ENCODE measurements around the gene MRPL9. TPM values are rescaled to one million over a fixed set of nuclear protein-coding genes. Genes with fewer than 3 reads are reported as not detected.

Gene MRPL9
- total RNA-seq, 1 experiment from 2014 or later, result 122 TPM

DNA sequence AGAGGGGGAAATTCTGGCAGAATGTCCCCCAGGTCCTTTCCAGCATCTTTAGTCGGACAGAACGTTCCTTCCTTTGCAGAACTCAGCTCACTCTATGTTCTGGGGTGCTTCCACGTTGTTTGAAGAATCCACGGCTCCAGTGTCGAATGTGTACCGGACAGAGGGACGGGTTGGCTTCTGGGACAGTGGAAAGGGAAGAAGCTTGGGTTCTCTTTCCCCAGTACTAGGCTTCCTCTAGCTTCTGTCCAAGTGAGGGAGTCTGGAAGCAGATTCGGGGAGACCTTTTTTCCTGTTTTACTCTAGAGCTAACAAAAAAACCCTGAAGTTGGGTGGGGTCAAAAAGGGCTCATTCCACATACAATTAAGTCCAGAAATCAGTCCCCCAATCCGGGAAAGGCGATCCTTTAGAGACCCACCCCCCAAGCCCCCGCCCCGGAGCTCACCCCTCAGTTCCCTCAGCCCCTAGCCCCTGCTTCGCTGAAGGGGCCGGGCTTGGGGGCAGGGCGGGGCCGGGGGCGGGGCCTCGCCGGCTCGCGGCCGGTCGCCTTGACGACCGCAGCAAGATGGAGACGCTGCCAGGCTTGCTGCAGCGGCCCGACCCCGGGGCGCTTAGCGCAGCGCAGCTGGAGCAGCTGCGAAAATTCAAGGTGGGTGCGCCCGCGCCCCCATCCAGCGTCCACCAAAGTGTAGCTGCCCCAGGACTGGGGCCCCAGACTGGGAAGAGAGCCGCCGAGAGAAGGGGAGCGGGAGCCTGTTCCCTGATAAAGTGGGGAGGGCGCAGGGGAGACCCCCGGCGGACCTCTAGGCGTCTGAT is 42.1 kb downstream of the MRPL9 start, which contains the start of gene RIIAD1:
RIIAD1 (plus strand) TSS at position 549 of the 814 bp plus-strand sequence; CDS start at position 564, 15 bp downstream.
- Mint-ChIP-seq H3K27me3 (ENCODE audit: insufficient read depth, unreplicated experiment) (peaks cover 3% of the 10 kb centered on the region), H3K36me3 (ENCODE audit: insufficient read depth, unreplicated experiment) (no peaks in the 10 kb centered on the region), H3K9me3 (ENCODE audit: unreplicated experiment) (no peaks in the 10 kb centered on the region), H3K4me1 (ENCODE audit: low read depth, unreplicated experiment) (peaks cover 31% of the 10 kb centered on the region), H3K27ac (ENCODE audit: unreplicated experiment) (no peak within 1 kb of the TSS), H3K4me3 (ENCODE audit: unreplicated experiment) (peak within 1 kb of the TSS; percentile 68)
- CTCF ChIA-PET, result interaction anchor here (1.2 kb wide), 2 partner anchors 14 to 116 kb away, joined by 3 to 4 read pairs; no protein-coding TSS in a partner anchor
- Histone ChIP-seq H3K4me3 (ENCODE audit: low read depth, low read length) (peak within 1 kb of the TSS; percentile 31), H3K36me3 (ENCODE audit: control insufficient read depth, insufficient read depth, low read length) (no peaks in the 10 kb centered on the region), H3K9me3 (no peaks in the 10 kb centered on the region), H3K4me1 (peaks cover 35% of the 10 kb centered on the region), H3K27me3 (replicated peaks; ENCODE audit: control insufficient read depth, insufficient read depth, low read length) (no peaks in the 10 kb centered on the region)
- TF ChIP-seq, protein P1, sequence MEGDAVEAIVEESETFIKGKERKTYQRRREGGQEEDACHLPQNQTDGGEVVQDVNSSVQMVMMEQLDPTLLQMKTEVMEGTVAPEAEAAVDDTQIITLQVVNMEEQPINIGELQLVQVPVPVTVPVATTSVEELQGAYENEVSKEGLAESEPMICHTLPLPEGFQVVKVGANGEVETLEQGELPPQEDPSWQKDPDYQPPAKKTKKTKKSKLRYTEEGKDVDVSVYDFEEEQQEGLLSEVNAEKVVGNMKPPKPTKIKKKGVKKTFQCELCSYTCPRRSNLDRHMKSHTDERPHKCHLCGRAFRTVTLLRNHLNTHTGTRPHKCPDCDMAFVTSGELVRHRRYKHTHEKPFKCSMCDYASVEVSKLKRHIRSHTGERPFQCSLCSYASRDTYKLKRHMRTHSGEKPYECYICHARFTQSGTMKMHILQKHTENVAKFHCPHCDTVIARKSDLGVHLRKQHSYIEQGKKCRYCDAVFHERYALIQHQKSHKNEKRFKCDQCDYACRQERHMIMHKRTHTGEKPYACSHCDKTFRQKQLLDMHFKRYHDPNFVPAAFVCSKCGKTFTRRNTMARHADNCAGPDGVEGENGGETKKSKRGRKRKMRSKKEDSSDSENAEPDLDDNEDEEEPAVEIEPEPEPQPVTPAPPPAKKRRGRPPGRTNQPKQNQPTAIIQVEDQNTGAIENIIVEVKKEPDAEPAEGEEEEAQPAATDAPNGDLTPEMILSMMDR (IDR thresholded peaks at IDR 0.05; ENCODE audit: insufficient read depth in 1 of 2, low read depth in 1 of 2, low read length in 1 of 2, severe bottlenecking in 1 of 2, unreplicated experiment in 1 of 2), result no peak
- POLR2A ChIA-PET, result no interaction called here
- no TSS peak for BruUV-seq (replicated peaks)
- no peak for DNase-seq
- intact Hi-C loops (cut with micrococcal nuclease; ENCODE audit: unreplicated experiment), result no loop called here

DNA sequence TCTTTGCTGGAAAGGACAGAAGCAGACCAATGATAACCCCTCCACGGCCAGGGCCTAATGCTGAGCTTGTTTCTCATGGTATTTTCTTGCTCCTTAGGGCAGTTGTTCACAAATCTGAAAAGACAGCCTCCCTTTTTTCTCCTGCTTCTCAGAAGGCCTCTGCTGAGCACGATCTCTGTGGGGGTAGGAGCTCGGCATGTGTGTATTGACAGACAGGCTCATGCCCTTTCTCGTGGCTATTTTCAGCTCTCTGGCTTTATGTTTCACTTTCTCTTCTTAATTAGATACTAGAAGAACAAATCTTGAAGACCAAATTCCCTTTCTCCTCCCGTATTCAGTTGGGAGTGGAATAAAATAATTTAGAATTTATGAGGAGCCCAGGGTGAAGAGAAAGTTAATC is 42.7 kb downstream of the MRPL9 start:
- Histone ChIP-seq H3K9me3 (no peaks in the 10 kb centered on the region), H3K27me3 (replicated peaks; ENCODE audit: control insufficient read depth, insufficient read depth, low read length) (no peaks in the 10 kb centered on the region)

DNA sequence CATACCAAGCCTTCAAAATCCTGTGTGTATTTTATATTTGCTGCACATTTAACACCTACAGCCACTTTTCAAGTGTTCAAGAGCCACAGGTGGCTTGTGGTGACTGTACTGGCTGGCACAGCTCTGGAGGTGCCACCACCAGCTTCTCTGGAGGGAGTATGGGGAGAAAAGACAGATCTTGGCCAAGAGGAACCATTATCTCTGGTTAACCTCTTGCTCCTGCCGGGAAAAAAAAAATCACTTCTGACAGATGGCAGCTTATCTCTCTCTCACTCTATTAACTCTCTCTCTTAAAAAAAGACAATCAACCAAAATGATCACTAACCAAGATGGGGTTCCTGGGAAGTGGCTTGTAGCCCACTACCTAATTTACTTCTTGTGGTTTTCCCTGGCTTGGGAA is 43.2 kb downstream of the MRPL9 start:
- intact Hi-C loops (cut with micrococcal nuclease; ENCODE audit: unreplicated experiment), result no loop called here
- Mint-ChIP-seq H3K27me3 (ENCODE audit: insufficient read depth, unreplicated experiment) (peaks cover 3% of the 10 kb centered on the region), H3K36me3 (ENCODE audit: insufficient read depth, unreplicated experiment) (no peaks in the 10 kb centered on the region), H3K4me3 (ENCODE audit: unreplicated experiment) (no peak overlapping the region), H3K9me3 (ENCODE audit: unreplicated experiment) (no peaks in the 10 kb centered on the region), H3K4me1 (ENCODE audit: low read depth, unreplicated experiment) (peaks cover 36% of the 10 kb centered on the region), H3K27ac (ENCODE audit: unreplicated experiment) (no peak overlapping the region)
- ChIA-PET POLR2A (no interaction called here), CTCF (interaction anchor here (1.2 kb wide), 1 partner anchor 117 kb away, joined by 4 read pairs; no protein-coding TSS in a partner anchor)
- DNase-seq, result no peak
- no peak overlapping the region for H3K4me3 ChIP-seq (ENCODE audit: low read depth, low read length)
- BruUV-seq (replicated peaks), result no TSS peak
- H3K27me3 ChIP-seq (replicated peaks; ENCODE audit: control insufficient read depth, insufficient read depth, low read length), result no peaks in the 10 kb centered on the region
- no peaks in the 10 kb centered on the region for H3K9me3 ChIP-seq
- TF ChIP-seq, protein P1 (IDR thresholded peaks at IDR 0.05; ENCODE audit: insufficient read depth in 1 of 2, low read depth in 1 of 2, low read length in 1 of 2, severe bottlenecking in 1 of 2, unreplicated experiment in 1 of 2), result no peak
- peaks cover 38% of the 10 kb centered on the region for H3K4me1 ChIP-seq
- H3K36me3 ChIP-seq (ENCODE audit: control insufficient read depth, insufficient read depth, low read length), result no peaks in the 10 kb centered on the region

More for the DNA sequence above, 42.7 kb downstream of the MRPL9 start:
- Mint-ChIP-seq H3K27ac (ENCODE audit: unreplicated experiment) (no peak overlapping the region), H3K4me3 (ENCODE audit: unreplicated experiment) (peak overlapping the region; percentile 68), H3K27me3 (ENCODE audit: insufficient read depth, unreplicated experiment) (peaks cover 3% of the 10 kb centered on the region), H3K4me1 (ENCODE audit: low read depth, unreplicated experiment) (peaks cover 31% of the 10 kb centered on the region), H3K9me3 (ENCODE audit: unreplicated experiment) (no peaks in the 10 kb centered on the region), H3K36me3 (ENCODE audit: insufficient read depth, unreplicated experiment) (no peaks in the 10 kb centered on the region)
- intact Hi-C loops (cut with micrococcal nuclease; ENCODE audit: unreplicated experiment), result no loop called here
- no peak for DNase-seq
- no TSS peak for BruUV-seq (replicated peaks)
- Histone ChIP-seq H3K4me1 (peaks cover 38% of the 10 kb centered on the region), H3K4me3 (ENCODE audit: low read depth, low read length) (no peak overlapping the region), H3K36me3 (ENCODE audit: control insufficient read depth, insufficient read depth, low read length) (no peaks in the 10 kb centered on the region)
- CTCF ChIA-PET, result interaction anchor here (1.2 kb wide), 2 partner anchors 14 to 116 kb away, joined by 3 to 4 read pairs; no protein-coding TSS in a partner anchor
- TF ChIP-seq, protein P1 (IDR thresholded peaks at IDR 0.05; ENCODE audit: insufficient read depth in 1 of 2, low read depth in 1 of 2, low read length in 1 of 2, severe bottlenecking in 1 of 2, unreplicated experiment in 1 of 2), result no peak
- POLR2A ChIA-PET, result no interaction called here

All from Caco-2 (cell line).